ENCODE measurements around the gene MTTP.

DNA sequence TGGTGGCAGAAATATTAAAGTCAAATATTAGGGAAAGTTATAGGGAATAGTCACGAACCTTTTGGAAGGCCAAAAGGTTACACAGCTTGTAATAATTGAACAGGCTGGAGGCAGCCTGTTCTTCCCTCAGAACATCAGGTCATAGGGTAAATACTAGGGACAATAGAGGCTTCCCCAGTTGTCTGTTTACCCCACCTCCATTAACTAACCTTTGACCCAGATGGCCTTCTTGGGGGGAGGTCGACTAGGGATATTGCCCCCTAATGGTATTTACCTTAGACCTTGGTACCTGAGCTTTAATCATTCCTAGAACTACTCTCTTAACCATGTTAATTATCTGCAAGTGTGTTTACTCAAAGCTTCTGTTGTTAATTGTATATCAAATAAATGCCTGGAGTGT lies 37.8 kb upstream of the MTTP start:
- TF ChIP-seq, protein P1, sequence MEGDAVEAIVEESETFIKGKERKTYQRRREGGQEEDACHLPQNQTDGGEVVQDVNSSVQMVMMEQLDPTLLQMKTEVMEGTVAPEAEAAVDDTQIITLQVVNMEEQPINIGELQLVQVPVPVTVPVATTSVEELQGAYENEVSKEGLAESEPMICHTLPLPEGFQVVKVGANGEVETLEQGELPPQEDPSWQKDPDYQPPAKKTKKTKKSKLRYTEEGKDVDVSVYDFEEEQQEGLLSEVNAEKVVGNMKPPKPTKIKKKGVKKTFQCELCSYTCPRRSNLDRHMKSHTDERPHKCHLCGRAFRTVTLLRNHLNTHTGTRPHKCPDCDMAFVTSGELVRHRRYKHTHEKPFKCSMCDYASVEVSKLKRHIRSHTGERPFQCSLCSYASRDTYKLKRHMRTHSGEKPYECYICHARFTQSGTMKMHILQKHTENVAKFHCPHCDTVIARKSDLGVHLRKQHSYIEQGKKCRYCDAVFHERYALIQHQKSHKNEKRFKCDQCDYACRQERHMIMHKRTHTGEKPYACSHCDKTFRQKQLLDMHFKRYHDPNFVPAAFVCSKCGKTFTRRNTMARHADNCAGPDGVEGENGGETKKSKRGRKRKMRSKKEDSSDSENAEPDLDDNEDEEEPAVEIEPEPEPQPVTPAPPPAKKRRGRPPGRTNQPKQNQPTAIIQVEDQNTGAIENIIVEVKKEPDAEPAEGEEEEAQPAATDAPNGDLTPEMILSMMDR (IDR thresholded peaks at IDR 0.05): no peak
- TF ChIP-seq POLR2A (IDR thresholded peaks at IDR 0.05): no peak

All from uterus (tissue), 2 donors.